Stomach (tissue), 9 donors: ENCODE data around the gene FGF22. TPM values are rescaled to one million over a fixed set of nuclear protein-coding genes. Genes with fewer than 3 reads are reported as not detected.
"Not testable (repeated sequence)": the region's sequence is repeated elsewhere in the genome, so short reads cannot be mapped to it uniquely, and the experiment has no call there.

ENCODE experiments used
- DNase-seq, 2 donors: peaks; one replicate each; pipeline versions ENCODE4 v3.0.0 to v3.0.0-alpha.2; 2013 to 2019
- H3K27ac ChIP-seq, 5 donors: fragments of 200-600 bp in 4 of 5; sonication (generic) in 4 of 5; one replicate each; pipeline ENCODE4 v1.5.1; 2013 to 2019; ENCODE audit warnings: mild to moderate bottlenecking in 1 of 5, moderate library complexity in 1 of 5
- H3K27me3 ChIP-seq, 3 donors: fragments of 200-600 bp; sonication (generic); one replicate each; pipeline ENCODE4 v1.5.1; 2017 to 2019; ENCODE audit warnings: mixed run types in 1 of 3
- H3K36me3 ChIP-seq, 4 donors: fragments of 200-600 bp; sonication (generic); 1 replicate in 3 of 4; 2 replicates in 1 of 4; pipeline ENCODE4 v1.5.1; 2016 to 2019
- H3K4me1 ChIP-seq, 4 donors: fragments of 200-600 bp; sonication (generic); one replicate each; pipeline ENCODE4 v1.5.1; 2016 to 2019
- H3K4me3 ChIP-seq, 4 donors: fragments of 200-600 bp; sonication (generic) in 3 of 4; one replicate each; pipeline ENCODE4 v1.5.1; 2016 to 2019; ENCODE audit warnings: mild to moderate bottlenecking in 1 of 4
- H3K9me3 ChIP-seq, 4 donors: fragments of 200-600 bp; sonication (generic); one replicate each; pipeline ENCODE4 v1.5.1; 2016 to 2019
- CTCF ChIP-seq, 7 experiments: fragments of 450-650 bp in 4 of 7; fragments of 200-600 bp in 3 of 7; sonication (generic) in 3 of 7; IDR thresholded peaks; one replicate each; pipeline ENCODE4 v1.5.1; 2016 to 2019; ENCODE audit warnings: antibody characterized with exemption in 7 of 7, control low read depth in 2 of 7, mild to moderate bottlenecking in 1 of 7
- EP300 ChIP-seq: sonication (generic); formaldehyde crosslinking; IDR thresholded peaks from one replicate; pipeline ENCODE4 v1.6.1; 2017; ENCODE audit warnings: antibody characterized with exemption
- POLR2A ChIP-seq, 4 donors: fragments of 450-650 bp; IDR thresholded peaks; one replicate each; pipeline ENCODE4 v1.6.1; 2016; ENCODE audit warnings: antibody characterized with exemption in 4 of 4, control low read depth in 2 of 4, mild to moderate bottlenecking in 1 of 4, moderate library complexity in 1 of 4
- POLR2AphosphoS5 ChIP-seq, 3 donors: sonication (generic); formaldehyde crosslinking; IDR thresholded peaks; one replicate each; pipeline ENCODE4 v1.6.1; 2016; ENCODE audit warnings: antibody characterized with exemption in 3 of 3
- WGBS, 5 donors: extraction: QIAGEN DNeasy Blood & Tissue Kit in 3 of 5; methylation state at CpG; one replicate each; pipeline versions ENCODE4 v1.1.5 to v1.1.7; 2013 to 2018; 5-methylcytosine and 5-hydroxymethylcytosine counted together
- intact Hi-C: fragments of 100-400 bp; cut with DNase I; formaldehyde crosslinking; loops from one replicate; pipeline ENCODE4 v1.15.1; 2023; ENCODE audit warnings: low total_unique reads
- polyA plus RNA-seq, 3 donors: library from polyadenylated mRNA; stranded (reverse); fragments of 200-250 nt; gene quantifications; one replicate each; pipeline ENCODE4 v1.2.3, GENCODE V29; 2013
- total RNA-seq, 5 donors: library from RNA; depleted of rRNA; stranded (reverse); fragments of >200 nt; gene quantifications; one replicate each; pipeline versions ENCODE4 v1.1.0 to v1.2.3, GENCODE V29; 2014 to 2016
- donor health status: healthy with polysubstance abuse.
- donor health status: Bipolar disorder and iron deficiency.
- donor health status: healthy.

Gene FGF22
- total and polyA plus RNA-seq, 8 donors: 0.37 to 0.76 (median 0.46) TPM; not detected in 4

- no peak for TF ChIP-seq POLR2A (IDR thresholded peaks at IDR 0.05)
- TF ChIP-seq CTCF (IDR thresholded peaks at IDR 0.05): no peak
- no peak for TF ChIP-seq EP300
- TF ChIP-seq POLR2AphosphoS5 (IDR thresholded peaks at IDR 0.05): no peak
- Histone ChIP-seq H3K4me3 (no peak overlapping the region), H3K36me3 (peaks cover 47 to 87% (median 86%) of the 10 kb centered on the region in 4 donors), H3K4me1 (peaks cover 0 to 16% (median 9%) of the 10 kb centered on the region in 4 donors), H3K27ac (no peak overlapping the region), H3K9me3 (no peaks in the 10 kb centered on the region), H3K27me3 (peaks cover 0 to 18% (median 7%) of the 10 kb centered on the region in 3 donors)
- DNase-seq: no peak
- intact Hi-C loops: no loop called here
- WGBS, 5 donors: 94 to 96% (median 94%) methylated on average over 36 to 51 of the region's 51 CpGs
Observed at GRCh38 chr19:620166-620862, 19.4 kb upstream of the FGF22 start.

GRCh38 chr19:621191-621590 is 18.5 kb upstream of the FGF22 start:
- H3K9me3 ChIP-seq, DNase-seq, H3K4me3 ChIP-seq, H3K27ac ChIP-seq, intact Hi-C loops: not testable (repeated sequence)
- WGBS, 5 donors: 95 to 97% (median 96%) methylated on average over 29 to 48 of the region's 48 CpGs
- Histone ChIP-seq H3K36me3 (peaks cover 48 to 96% (median 95%) of the 10 kb centered on the region in 4 donors), H3K4me1 (peaks cover 0 to 12% (median 7%) of the 10 kb centered on the region in 4 donors), H3K27me3 (peaks cover 0 to 12% (median 7%) of the 10 kb centered on the region in 3 donors)

GRCh38 chr19:621819-622218 is 17.9 kb upstream of the FGF22 start:
- Histone ChIP-seq H3K36me3 (peaks cover 47 to 99% (median 97%) of the 10 kb centered on the region in 4 donors), H3K9me3 (no peaks in the 10 kb centered on the region), H3K27ac (no peak overlapping the region), H3K4me3 (no peak overlapping the region), H3K27me3 (peaks cover 0 to 6% (median 1%) of the 10 kb centered on the region in 3 donors), H3K4me1 (peaks cover 0 to 6% (median 1%) of the 10 kb centered on the region in 4 donors)
- DNase-seq: no peak
- no peak for TF ChIP-seq EP300
- no peak for TF ChIP-seq CTCF (IDR thresholded peaks at IDR 0.05)
- no peak for TF ChIP-seq POLR2AphosphoS5 (IDR thresholded peaks at IDR 0.05)
- no peak for TF ChIP-seq POLR2A (IDR thresholded peaks at IDR 0.05)
- 90 to 99% (median 93%) methylated on average over 18 to 24 of the region's 24 CpGs for WGBS, 5 donors
- intact Hi-C loops: no loop called here

- peaks cover 43 to 98% (median 95%) of the 10 kb centered on the region in 4 donors for H3K36me3 ChIP-seq
- TF ChIP-seq POLR2AphosphoS5 (IDR thresholded peaks at IDR 0.05) (no peak), EP300 (no peak), POLR2A (IDR thresholded peaks at IDR 0.05) (no peak), CTCF (IDR thresholded peaks at IDR 0.05) (no peak)
- no peaks in the 10 kb centered on the region for H3K9me3 ChIP-seq
- no peaks in the 10 kb centered on the region for H3K4me1 ChIP-seq
- intact Hi-C loops: no loop called here
- no peak overlapping the region for H3K4me3 ChIP-seq
- H3K27me3 ChIP-seq: no peaks in the 10 kb centered on the region
- H3K27ac ChIP-seq: no peak overlapping the region
- 93 to 96% (median 95%) methylated on average over 24 to 37 of the region's 37 CpGs for WGBS, 5 donors
- no peak for DNase-seq
Observed at GRCh38 chr19:622666-623065, 17.0 kb upstream of the FGF22 start.
